C4-2B (cell line): Measurements from ENCODE around the gene C14orf132.

Source experiments
- ZFX ChIP-seq: fragments of 450-650 bp; IDR thresholded peaks from 2 replicates; pipeline ENCODE4 v1.6.1; 2017
- TF ChIP-seq, protein P1 (sequence below): fragments of 450-650 bp; conservative IDR thresholded peaks from 2 replicates; pipeline ENCODE4 v1.5.1; 2017; ENCODE audit warnings: mild to moderate bottlenecking

DNA sequence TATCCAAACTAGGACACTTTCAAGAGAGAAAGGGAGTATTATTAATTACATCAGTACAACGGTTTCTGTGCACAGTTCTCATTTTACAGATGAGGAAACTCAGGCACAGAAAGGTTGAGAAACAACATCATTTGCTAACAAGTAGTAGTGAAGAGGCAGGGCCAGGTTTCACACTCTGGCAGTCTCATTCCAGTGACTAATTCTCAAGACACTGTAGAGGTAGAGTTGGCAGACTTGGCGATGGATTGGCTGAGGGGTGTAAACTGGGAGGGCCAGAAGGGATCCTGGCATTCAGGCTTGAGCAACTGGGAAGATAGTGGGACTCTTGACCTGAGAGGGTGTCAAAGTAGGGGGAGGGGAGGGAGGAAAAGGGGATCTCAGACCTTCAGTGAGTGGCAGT lies 91.7 kb downstream of the C14orf132 start:
- TF ChIP-seq ZFX: no peak
- TF ChIP-seq, protein P1, sequence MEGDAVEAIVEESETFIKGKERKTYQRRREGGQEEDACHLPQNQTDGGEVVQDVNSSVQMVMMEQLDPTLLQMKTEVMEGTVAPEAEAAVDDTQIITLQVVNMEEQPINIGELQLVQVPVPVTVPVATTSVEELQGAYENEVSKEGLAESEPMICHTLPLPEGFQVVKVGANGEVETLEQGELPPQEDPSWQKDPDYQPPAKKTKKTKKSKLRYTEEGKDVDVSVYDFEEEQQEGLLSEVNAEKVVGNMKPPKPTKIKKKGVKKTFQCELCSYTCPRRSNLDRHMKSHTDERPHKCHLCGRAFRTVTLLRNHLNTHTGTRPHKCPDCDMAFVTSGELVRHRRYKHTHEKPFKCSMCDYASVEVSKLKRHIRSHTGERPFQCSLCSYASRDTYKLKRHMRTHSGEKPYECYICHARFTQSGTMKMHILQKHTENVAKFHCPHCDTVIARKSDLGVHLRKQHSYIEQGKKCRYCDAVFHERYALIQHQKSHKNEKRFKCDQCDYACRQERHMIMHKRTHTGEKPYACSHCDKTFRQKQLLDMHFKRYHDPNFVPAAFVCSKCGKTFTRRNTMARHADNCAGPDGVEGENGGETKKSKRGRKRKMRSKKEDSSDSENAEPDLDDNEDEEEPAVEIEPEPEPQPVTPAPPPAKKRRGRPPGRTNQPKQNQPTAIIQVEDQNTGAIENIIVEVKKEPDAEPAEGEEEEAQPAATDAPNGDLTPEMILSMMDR: no peak
